HG02763 (cell line): Measurements from ENCODE around the gene MCM7.

Experiments used
- ATAC-seq: cut with Tn5 transposase; IDR thresholded peaks from one replicate; pipeline ENCODE4 v1.9.1; 2021; ENCODE audit warnings: mild to moderate bottlenecking, moderate library complexity; ENCODE audit not compliant: unreplicated experiment

The MCM7 gene

DNA sequence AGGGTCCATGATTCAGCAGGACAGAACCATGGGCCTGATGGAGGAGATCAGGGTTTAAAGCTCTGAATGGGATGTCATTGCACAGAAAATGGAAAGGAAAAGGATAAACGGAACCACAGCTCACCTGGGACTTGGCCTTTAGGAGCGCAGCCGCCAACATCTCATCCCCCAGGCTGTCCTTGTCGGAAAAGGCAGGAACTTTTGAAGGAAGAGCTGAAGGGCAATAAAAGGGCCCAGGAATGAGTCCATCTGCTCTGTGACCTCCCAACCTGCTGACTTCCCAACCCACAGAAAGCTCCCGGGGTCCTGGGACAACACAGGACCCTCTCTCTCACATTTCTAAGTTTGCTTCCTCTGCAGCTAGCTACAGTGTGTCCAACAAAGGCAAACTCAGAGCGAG, 25.8 kb downstream of the MCM7 start:
- ATAC-seq: no peak

DNA sequence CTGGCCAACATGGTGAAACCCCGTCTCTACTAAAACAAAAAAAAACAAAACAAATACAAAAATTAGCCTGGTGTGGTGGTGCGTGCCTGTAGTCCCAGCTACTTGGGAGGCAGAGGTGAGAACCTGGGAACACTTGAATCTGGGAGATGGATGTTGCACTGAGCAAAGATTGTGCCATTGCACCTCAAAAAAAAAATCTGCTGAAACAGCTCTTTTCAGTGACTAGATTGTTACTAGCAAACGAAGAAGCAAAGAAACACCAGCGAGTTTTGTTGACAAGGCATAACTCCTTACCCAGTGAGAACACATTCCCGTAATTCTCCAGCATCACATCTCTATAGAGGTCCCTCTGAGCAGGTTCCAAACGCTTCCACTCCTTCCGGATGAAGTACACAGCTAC, 26.4 kb downstream of the MCM7 start:
- ATAC-seq: no peak

DNA sequence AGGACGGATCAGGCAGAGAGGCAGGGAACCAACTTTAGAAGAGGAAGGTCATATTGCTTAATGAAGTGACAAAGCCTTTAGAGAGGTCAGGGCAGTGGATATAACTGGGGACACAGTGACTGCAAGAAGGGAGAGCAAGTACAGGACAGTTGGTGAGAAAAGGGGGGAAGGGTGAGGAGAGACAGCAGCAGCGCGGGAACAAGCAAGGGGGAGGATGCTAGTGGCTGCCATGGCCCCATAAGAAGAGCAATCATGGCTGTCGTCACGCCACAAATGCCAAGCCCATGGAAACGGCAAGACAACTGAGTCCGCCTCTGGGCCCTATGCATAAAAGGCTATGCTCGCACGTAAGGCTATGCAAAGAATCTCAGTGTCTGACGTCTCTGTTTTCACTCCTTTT, 28.7 kb downstream of the MCM7 start:
- ATAC-seq: no peak

DNA sequence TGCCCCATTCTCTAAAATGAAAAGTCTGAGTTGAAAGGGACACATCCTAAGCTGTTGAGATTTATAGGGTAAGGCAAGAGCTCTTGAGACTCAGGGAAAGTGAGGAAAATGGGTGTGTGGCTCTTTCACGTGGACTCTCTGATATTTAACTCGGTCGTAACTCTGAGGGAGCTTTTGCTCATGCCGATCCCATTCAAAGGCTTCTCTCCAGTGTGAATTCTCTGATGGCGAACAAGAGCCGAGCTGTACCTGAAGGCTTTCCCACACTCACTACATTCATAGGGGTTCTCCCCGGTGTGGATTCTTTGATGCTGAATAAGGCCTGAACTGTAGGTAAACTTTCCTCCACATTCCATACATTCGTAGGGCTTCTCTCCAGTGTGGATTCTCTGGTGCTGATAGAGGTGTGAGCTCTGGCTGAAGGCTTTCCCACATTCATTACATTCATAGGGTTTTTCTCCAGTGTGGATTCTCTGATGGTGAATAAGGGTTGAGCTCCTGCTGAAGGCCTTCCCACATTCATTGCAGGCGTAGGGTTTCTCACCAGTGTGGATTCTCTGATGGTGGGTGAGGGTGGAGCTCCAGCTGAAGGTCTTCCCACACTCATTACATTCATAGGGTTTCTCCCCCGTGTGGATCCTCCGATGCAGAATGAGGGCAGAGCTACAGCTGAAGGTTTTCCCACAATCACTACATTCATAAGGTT, 30.0 kb downstream of the MCM7 start:
- ATAC-seq: no peak

DNA sequence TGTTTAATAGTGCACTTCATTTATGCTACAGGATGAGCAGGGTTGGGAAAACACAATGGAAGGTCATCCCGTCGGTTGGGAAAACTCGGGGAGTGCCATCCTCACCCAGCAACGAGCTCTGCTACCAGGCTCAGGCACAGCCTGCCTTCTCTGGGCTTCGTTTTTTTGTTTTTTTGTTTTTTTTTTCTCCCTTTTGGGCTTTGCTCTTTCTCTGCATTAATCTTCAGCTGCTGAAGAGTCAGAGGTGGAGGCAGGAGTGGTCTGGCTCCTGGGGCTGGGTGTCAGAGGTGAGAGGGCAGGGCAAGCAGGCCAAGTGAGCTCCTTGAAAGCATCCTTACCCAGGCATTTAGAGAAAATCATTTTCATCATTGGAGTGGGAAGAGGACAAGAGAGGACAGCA, 31.2 kb downstream of the MCM7 start:
- ATAC-seq: no peak

DNA sequence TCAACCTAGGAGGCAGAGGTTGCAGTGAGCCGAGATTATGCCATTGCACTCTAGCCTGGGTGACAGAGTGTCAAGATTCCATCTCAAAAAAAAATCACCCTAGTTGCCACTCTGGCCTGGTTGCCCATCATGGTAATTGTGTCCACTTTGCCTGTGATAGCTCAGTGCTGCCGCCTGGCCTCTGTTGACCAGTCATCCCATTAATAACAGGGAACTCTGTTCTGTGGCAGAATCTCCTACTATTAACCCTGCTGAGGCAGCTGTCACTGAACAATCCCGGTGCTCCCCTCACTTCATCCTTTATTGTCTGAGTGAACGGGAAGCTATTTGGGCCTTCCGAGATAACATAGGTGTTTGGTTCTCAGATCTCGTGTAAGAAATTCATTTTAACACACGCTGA, 34.2 kb downstream of the MCM7 start:
- ATAC-seq: no peak

DNA sequence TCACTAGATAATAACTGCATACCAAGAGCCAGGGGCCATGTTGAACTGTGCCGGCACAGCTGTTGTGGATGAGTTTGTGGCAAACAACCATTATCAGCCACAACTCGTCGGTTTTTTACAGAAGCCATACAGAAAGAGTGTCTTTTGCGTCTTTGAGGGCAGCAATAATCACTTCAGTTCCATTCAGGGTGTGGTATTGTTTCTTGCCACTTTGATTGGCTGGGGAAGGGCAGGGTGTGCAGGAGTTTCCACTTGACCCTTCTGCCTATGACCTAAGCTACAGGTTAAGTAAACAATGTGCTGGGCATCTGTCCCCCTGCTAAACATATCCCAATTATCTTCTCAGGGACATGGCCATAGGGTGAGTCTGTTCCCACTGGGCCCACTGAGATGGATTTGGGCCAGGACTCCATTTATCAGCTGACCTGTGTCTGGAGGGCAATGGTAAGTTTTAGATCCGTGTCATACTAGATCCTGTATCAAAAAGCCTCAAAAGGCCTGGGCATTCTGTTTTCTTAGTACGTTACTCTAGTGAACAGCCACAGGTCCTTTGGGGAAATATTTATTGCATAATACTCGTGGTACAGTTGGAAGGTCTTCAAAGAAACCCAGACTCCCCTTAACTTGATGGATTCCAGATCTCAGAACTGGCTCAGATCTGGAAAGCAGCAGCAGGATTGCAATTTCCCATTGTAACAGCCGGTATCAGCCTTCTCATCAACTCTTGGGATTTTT, 35.6 kb downstream of the MCM7 start:
- no peak for ATAC-seq

DNA sequence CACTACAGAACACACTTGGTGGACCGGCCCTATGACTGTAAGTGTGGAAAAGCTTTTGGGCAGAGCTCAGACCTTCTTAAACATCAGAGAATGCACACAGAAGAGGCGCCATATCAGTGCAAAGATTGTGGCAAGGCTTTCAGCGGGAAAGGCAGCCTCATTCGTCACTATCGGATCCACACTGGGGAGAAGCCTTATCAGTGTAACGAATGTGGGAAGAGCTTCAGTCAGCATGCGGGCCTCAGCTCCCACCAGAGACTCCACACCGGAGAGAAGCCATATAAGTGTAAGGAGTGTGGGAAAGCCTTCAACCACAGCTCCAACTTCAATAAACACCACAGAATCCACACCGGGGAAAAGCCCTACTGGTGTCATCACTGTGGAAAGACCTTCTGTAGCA, 37.0 kb downstream of the MCM7 start:
- ATAC-seq: no peak

DNA sequence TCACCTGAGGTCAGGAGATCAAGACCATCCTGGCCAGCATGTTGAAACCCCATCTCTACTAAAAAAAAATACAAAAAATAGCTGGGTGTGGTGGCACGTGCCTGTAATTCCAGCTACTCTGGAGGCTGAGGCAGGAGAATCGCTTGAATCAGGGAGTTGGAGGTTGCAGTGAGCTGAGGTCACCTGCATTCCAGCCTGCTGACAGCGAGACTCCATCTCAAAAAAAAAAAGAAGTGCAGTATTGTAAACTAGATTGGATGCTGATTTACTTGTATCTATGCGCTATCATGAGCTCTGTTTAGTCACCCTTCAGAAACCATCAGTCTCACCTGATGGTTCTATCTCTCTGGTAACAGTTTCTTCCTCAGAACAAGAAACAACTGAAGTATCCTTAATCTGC, 37.8 kb downstream of the MCM7 start:
- ATAC-seq: no peak

DNA sequence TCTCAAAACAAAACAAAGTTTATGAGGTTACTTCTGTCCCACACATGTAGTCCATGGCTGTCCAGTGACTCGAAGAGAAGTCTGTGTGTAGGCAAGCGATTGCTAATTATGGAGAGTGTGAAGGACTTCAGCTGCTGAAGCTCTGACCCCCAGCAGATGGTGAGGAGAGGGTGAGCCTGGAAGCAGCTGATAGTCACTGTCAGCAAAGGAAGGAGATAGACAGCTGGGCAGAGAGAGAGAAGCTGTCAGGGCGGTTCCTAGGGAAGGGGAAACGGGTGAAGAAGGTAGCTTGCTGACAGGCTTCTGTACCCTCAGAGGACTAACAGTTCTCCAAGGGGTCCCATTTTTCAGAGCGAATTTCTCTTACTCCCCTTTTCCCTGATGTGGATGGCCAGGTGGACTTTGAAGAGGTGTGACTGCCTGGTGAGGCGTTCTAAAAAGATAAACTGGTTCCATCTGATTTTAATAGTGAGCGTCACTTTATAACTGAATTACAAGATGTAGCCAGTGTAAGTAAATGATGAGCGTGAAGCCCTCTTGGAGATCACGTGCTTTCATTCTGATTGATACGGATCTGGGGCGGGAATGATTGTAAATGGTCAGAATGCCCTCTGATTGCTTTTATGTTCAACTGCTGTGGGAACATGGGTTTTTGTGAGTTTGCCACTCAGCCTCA, 39.5 kb downstream of the MCM7 start:
- ATAC-seq: no peak

DNA sequence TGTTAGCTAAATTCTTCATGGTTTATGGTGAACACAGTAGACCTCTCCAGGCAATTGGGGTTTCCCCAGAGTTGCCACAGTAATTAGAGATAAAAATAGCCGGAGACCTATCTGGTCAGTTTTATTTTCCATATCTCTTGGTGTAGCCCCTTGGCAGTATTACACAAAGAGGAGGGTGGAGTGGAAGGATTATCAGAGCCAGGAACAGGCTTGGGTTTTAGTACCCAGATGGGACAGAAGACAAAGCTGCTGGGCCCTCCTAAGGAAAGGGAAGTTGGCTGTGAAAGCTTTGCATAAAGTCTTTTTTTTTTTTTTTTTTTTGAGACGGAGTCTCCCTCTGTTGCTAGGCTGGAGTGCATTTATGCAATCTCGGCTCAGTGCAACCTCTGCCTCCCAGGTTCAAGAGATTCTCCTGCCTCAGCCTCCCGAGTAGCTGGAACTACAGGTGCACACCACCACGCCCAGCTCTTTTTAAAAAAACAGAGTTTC, 41.9 kb downstream of the MCM7 start:
- no peak for ATAC-seq

DNA sequence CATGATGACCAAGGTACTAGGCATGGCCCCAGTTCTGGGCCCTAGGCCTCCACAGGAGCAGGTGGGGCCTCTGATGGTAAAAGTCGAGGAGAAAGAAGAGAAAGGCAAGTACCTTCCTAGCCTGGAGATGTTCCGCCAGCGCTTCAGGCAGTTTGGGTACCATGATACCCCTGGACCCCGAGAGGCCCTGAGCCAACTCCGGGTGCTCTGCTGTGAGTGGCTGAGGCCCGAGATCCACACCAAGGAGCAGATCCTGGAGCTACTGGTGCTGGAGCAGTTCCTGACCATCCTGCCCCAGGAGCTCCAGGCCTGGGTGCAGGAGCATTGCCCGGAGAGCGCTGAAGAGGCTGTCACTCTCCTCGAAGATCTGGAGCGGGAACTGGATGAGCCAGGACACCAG, 44.2 kb downstream of the MCM7 start:
- no peak for ATAC-seq

DNA sequence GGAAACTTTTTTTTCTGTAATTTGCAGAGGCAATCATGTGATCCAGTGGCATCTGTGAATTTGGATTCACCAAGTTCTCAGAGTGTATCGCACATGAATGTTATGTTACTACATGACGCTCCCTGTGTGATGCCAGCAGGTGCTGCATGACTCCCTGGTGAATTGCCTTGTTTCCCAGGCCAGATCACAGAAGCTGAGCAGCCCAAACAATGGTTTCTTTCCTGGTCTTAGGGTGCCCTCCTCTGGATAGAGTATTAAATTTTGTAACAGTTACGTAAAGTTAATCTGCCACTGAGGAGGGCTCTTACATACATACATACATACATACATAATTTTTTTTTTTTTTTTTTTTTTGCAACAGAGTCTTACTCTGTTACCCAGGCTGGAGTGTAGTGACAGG, 48.0 kb downstream of the MCM7 start:
- ATAC-seq: no peak

DNA sequence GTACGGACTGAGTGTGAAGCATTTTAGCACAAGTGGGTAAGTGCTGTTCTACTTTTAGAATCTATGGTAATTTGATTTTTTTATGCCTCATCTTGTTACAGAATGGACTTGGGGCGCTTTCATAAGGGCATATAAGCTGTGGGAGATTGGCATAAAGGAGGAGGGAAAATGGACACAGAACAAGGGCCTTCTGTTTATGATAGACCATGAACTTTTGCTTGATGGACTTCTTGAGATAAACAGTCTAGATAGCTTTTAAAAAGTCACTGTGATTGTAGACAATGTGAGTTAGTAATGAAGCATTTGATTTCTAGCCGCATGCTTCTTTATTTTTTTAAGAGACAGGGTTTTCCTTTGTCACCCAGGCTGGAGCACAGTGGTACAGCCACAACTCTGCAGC, 49.6 kb downstream of the MCM7 start:
- ATAC-seq: no peak

DNA sequence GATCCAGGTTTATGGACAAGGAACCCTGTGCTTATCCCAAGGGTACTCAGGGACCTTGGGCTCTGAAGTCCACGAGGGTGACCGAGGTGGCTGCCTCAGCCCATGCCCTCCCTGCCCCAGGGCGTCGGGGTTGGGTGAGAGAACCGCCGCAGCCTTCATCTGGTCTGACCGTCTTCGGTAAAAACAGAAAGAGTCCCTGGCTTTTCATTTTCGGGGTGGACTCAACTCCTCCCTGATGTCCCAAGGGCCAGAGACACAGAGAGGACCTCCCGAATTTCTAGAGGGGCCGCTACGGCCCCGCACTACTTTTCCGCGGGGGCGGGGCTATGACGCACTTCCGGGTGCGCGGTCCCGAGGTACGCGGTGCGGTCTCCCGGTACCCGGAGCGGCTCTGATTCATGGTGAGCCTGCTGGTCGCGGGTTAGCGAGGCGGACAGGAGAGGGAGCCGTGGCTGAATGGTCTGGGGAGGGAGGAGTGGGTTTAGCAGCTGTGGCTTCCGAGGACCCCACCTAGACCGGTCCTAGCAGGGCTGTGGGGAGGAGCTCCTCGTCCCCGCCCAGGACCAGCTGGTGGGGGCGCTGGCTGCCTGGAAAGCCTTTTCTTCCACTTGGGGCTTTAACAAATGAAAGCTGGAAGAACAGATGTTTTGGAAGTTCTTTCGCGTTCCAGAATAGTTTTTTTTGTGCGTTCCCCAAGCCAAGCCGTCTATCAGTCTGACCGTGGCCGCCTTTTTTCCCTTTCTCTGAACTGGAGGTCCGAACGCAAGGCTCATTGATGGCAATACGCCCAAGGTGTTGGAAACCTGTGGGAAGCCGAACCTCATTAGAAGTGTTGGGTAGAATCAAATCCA, 51.5 kb downstream of the MCM7 start, which contains the start of gene ZSCAN21:
Gene ZSCAN21 (plus strand): TSS at position 334 of the 851 bp plus-strand sequence. CDS start 7,233 bp downstream, outside the sequence.
- ATAC-seq: peak; percentile 89

DNA sequence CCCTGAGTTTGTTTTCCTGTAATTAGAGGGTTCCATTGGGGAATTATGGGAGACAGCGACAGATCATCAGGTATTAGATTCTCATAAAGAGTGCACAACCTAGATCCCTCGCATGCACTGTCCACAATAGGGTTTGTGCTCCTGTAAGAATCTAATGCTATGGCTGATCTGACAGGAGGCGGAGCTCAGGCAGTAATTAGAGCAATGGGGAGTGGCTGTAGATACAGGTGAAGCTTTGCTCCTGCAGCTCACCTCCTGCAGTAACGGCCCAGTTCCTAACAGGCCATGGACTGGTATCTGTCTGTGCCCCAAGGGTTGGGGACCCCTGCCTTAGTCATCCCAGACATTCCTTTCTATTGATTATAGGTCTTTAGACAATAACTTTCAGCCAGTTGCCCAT, 52.5 kb downstream of the MCM7 start:
- no peak for ATAC-seq

DNA sequence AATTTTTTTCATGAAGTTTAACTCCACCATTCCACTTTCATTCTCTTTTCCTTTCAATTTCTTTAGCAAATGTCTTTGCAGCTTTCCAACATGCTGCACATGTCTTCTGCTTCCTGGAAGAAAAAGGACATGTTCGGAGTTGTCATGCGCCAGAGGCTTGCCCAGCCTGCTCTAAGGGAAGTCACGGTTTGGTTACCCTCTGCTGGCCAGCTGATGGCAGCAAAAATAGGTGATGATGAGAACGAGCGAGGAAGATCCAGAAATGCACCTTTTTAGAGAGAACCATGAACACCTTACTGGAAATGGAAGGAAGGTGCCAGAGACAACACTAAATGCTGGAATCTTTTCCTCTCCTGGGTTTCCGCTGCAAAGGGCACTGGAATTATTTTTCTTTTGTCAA, 56.5 kb downstream of the MCM7 start:
- ATAC-seq: no peak
